ENCODE data around the gene SMLR1. TPM values are rescaled to one million over a fixed set of nuclear protein-coding genes. Genes with fewer than 3 reads are reported as not detected.

The SMLR1 gene
- total and polyA plus RNA-seq, 8 donors: 0.05 to 0.15 (median 0.12) TPM; not detected in 3

- Histone ChIP-seq H3K36me3 (no peaks in the 10 kb centered on the region), H3K9me3 (no peaks in the 10 kb centered on the region), H3K4me1 (no peaks in the 10 kb centered on the region), H3K27me3 (no peaks in the 10 kb centered on the region), H3K27ac (no peak overlapping the region), H3K4me3 (no peak overlapping the region)
- DNase-seq (no peak), ATAC-seq (no peak), FAIRE-seq (no peak)
- intact Hi-C loops (cut with DNase I): no loop called here
- TF ChIP-seq CTCF (IDR thresholded peaks at IDR 0.05): no peak
Observed at GRCh38 chr6:130837067-130837466, 9.9 kb downstream of the SMLR1 start.

- intact Hi-C loops (cut with DNase I): no loop called here
- Histone ChIP-seq H3K4me3 (no peak overlapping the region), H3K27ac (no peak overlapping the region), H3K27me3 (no peaks in the 10 kb centered on the region), H3K4me1 (no peaks in the 10 kb centered on the region), H3K9me3 (no peaks in the 10 kb centered on the region), H3K36me3 (no peaks in the 10 kb centered on the region)
- no peak for TF ChIP-seq CTCF (IDR thresholded peaks at IDR 0.05)
- 91 to 92% methylated on average over 6 of the region's 6 CpGs for WGBS, 2 donors
- FAIRE-seq (no peak), ATAC-seq (no peak), DNase-seq (no peak)
Observed at GRCh38 chr6:130838250-130838860, 11.1 kb downstream of the SMLR1 start.

- DNase-seq (no peak), FAIRE-seq (no peak), ATAC-seq (no peak)
- Histone ChIP-seq H3K9me3 (no peaks in the 10 kb centered on the region), H3K27me3 (no peaks in the 10 kb centered on the region), H3K36me3 (no peaks in the 10 kb centered on the region), H3K4me3 (no peak overlapping the region), H3K27ac (no peak overlapping the region), H3K4me1 (no peaks in the 10 kb centered on the region)
- 74 to 91% methylated on average over 5 of the region's 5 CpGs for WGBS, 2 donors
- no peak for TF ChIP-seq CTCF (IDR thresholded peaks at IDR 0.05)
- intact Hi-C loops (cut with DNase I): no loop called here
Observed at GRCh38 chr6:130838951-130839350, 11.7 kb downstream of the SMLR1 start.

GRCh38 chr6:130839379-130839778 is 12.2 kb downstream of the SMLR1 start:
- DNase-seq (no peak), FAIRE-seq (no peak)
- WGBS, 2 donors: 88 to 95% methylated on average over 2 of the region's 2 CpGs

More at GRCh38 chr6:130839379-130839778, 12.2 kb downstream of the SMLR1 start:
- Histone ChIP-seq H3K27ac (no peak overlapping the region), H3K9me3 (no peaks in the 10 kb centered on the region), H3K36me3 (no peaks in the 10 kb centered on the region), H3K4me3 (no peak overlapping the region), H3K27me3 (no peaks in the 10 kb centered on the region), H3K4me1 (no peaks in the 10 kb centered on the region)
- intact Hi-C loops (cut with DNase I): no loop called here
- ATAC-seq: no peak
- TF ChIP-seq CTCF (IDR thresholded peaks at IDR 0.05): no peak
